HCT116 (cell line): ENCODE results near the gene MCRIP1.

Source experiments
- CEBPB ChIP-seq: IDR thresholded peaks from 2 replicates; pipeline ENCODE4 v1.6.1; 2012; ENCODE audit warnings: low read depth
- CTCF ChIP-seq, 3 experiments: fragments of 200-600 bp in 1 of 3; sonication (generic) in 1 of 3; IDR thresholded peaks in 2 of 3; conservative IDR thresholded peaks in 1 of 3; 2 replicates each; pipeline ENCODE4 v1.5.1; 2012 to 2017; ENCODE audit warnings: low read depth in 2 of 3, low read length in 2 of 3, antibody characterized with exemption in 1 of 3, borderline replicate concordance in 1 of 3, control low read depth in 1 of 3, mild to moderate bottlenecking in 1 of 3, mixed read lengths in 1 of 3, mixed run types in 1 of 3, moderate library complexity in 1 of 3; ENCODE audit not compliant: insufficient read depth in 1 of 3
- EGR1 ChIP-seq: IDR thresholded peaks from 2 replicates; pipeline ENCODE4 v1.6.1; 2012; ENCODE audit warnings: low read depth
- EZH2 ChIP-seq: fragments of 200-600 bp; sonication (generic); IDR thresholded peaks from 2 replicates; pipeline ENCODE4 v1.6.1; 2017; ENCODE audit warnings: antibody characterized with exemption, mixed run types
- EZH2phosphoT487 ChIP-seq: fragments of 200-600 bp; IDR thresholded peaks from 2 replicates; pipeline ENCODE4 v1.6.1; 2018; ENCODE audit warnings: antibody characterized with exemption, borderline replicate concordance
- FOSL1 ChIP-seq: IDR thresholded peaks from 2 replicates; pipeline ENCODE4 v1.6.1; 2012; ENCODE audit warnings: low read depth
- POLR2A ChIP-seq: IDR thresholded peaks from 2 replicates; pipeline ENCODE4 v1.7.0; 2011; ENCODE audit warnings: borderline replicate concordance; ENCODE audit not compliant: insufficient read depth, insufficient read length; ENCODE audit errors: extremely low read depth
- POLR2AphosphoS5 ChIP-seq: IDR thresholded peaks from 2 replicates; pipeline ENCODE4 v1.6.1; 2011; ENCODE audit warnings: mild to moderate bottlenecking, low read depth, low read length, moderate library complexity
- REST ChIP-seq: IDR thresholded peaks from 2 replicates; pipeline ENCODE4 v1.6.1; 2012; ENCODE audit warnings: low read depth
- SIN3A ChIP-seq: IDR thresholded peaks from 2 replicates; pipeline ENCODE4 v1.6.1; 2012; ENCODE audit warnings: low read depth
- SRF ChIP-seq: IDR thresholded peaks from 2 replicates; pipeline ENCODE4 v1.6.1; 2012; ENCODE audit warnings: low read depth
- ZNF274 ChIP-seq: fragments of 200-500 bp; sonication (Bioruptor generic); IDR thresholded peaks from 2 replicates; pipeline ENCODE4 v1.6.1; 2014; ENCODE audit warnings: mild to moderate bottlenecking, low read depth, low read length, inconsistent platforms

GRCh38 chr17:81838753-81839255 is 5.7 kb upstream of the MCRIP1 start:
- TF ChIP-seq ZNF274 (no peak), CEBPB (no peak), CTCF (IDR thresholded peaks at IDR 0.05 in 2 of 3, conservative IDR thresholded peaks at IDR 0.05 in 1 of 3; ENCODE audit: borderline replicate concordance in 1 of 3, insufficient read depth in 1 of 3, low read depth in 2 of 3, low read length in 2 of 3) (no peak), EGR1 (no peak), EZH2 (no peak), POLR2AphosphoS5 (no peak), REST (no peak), EZH2phosphoT487 (no peak), POLR2A (no peak), SRF (no peak), FOSL1 (no peak), SIN3A (no peak)
